ENCODE results near the gene LYPLAL1. TPM values are rescaled to one million over a fixed set of nuclear protein-coding genes. Genes with fewer than 3 reads are reported as not detected.
"Not testable (repeated sequence)": the region's sequence is repeated elsewhere in the genome, so short reads cannot be mapped to it uniquely, and the experiment has no call there.

The LYPLAL1 gene
- total RNA-seq, 2 experiments from 2014 or later, result 18.0 to 19.9 TPM

DNA sequence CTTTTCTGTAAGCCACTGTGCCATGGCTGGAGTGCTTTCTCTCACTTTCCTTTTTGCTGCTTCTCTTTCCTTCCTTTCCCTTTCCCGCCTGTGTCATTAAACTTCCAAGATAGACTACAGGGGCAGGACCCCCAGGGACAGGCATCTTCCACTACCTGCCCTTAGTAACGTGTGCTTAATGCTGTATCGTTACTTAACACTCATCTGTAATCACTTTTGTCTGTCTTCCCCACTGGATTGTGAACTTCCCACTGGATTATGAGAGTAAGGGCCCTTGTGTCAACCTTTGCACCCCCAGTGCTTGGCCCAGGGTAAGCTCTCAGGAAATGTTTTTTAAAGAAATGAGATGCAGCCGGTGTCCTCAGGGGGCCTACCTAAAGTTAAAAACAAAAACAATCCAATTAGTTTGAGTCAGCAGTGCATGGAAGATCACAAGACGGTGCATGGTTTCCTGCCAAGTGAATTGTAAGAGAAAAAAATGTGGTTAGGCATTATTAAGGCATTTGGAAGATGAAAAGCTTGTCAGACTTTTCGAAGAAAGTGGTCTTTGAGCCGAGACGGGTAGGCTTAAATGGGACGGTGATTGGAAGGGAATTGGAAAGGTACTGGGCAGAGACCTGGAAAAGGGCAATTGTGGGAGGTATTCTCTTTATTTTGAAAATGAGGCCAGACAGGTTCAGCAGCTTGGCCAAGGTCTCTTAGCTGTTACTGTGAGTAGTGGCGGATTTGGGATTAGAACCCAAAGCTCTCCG is 958 bp downstream of the LYPLAL1 start:
- Mint-ChIP-seq H3K36me3 (peaks cover 6% of the 10 kb centered on the region), H3K27me3 (no peaks in the 10 kb centered on the region), H3K27ac (peak overlapping the region; percentile 95), H3K4me3 (peak overlapping the region; percentile 99), H3K9me3 (peaks cover 2% of the 10 kb centered on the region), H3K4me1 (peaks cover 24% of the 10 kb centered on the region)
- DNase-seq (no peak), ATAC-seq (ENCODE audit: low read depth) (peak; percentile 24)
- POLR2A ChIA-PET, result no interaction called here

DNA sequence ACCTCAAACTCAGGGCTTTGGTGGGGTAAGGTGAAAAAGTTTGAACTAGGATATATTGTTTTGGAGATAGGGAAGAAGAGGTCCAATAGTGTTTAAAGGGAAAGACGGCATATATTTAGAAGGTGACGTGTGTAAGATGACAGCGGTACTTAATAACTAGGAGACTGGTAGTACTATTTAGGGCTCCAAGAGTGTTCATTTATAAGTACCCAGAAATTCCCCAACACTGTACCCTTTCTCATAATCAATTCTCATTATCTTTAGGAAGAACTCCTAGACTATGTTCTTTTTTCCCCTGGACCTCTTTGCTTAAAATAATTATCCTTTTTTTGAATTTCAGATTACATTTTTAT is 1.5 kb downstream of the LYPLAL1 start:
- no peak for DNase-seq
- Mint-ChIP-seq H3K27ac (peak overlapping the region; percentile 22), H3K36me3 (peaks cover 6% of the 10 kb centered on the region), H3K9me3 (peaks cover 2% of the 10 kb centered on the region), H3K4me3 (peak overlapping the region; percentile 99), H3K4me1 (peaks cover 24% of the 10 kb centered on the region), H3K27me3 (no peaks in the 10 kb centered on the region)
- no peak for ATAC-seq (ENCODE audit: low read depth)
- POLR2A ChIA-PET, result no interaction called here

DNA sequence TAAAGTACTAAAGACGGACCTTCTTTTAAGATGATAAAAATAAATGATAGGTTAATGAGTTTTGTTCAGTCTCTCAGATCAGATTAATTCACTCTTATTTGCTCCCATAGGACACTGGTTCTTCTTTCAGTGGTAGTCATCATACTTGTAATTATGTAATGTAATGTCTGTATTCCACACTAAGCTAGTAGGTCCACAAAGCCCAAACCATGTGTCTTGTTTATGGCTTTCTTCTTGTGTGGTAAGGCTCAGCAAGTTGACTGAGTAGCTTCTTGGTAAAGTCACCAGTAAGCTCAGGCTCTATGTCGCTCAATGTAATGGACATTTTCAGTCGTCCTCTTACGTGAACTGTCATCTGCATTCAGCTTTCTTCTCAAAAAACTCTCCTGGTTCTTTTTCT is 2.5 kb downstream of the LYPLAL1 start:
- Mint-ChIP-seq H3K4me1 (peaks cover 24% of the 10 kb centered on the region), H3K27ac (no peak overlapping the region)

DNA sequence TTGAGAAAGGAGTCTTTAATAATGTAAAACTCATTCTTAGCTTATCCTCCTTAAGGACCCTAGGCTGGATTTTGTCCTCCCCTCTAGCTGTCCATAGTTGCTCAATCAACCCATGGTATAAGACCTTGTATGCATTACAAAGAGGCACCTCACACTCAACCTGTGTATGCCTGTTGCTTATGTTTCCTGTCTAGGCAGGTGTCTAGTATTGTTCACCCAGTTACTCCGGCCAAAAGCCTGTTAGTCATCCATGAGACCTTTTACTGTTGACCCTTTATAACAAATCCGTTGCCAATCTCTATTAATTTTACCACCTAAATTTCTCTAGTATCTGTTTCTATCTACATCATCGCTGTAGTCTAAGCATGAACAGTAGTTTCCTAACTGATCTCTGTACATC is 3.7 kb downstream of the LYPLAL1 start:
- peaks cover 24% of the 10 kb centered on the region for H3K4me1 Mint-ChIP-seq
- peaks cover 11% of the 10 kb centered on the region for H3K36me3 Mint-ChIP-seq
- peaks cover 2% of the 10 kb centered on the region for H3K9me3 Mint-ChIP-seq
- H3K27ac Mint-ChIP-seq, result no peak overlapping the region
- POLR2A ChIA-PET, result no interaction called here
- H3K27me3 Mint-ChIP-seq, result no peaks in the 10 kb centered on the region
- no peak overlapping the region for H3K4me3 Mint-ChIP-seq
- ATAC-seq (ENCODE audit: low read depth), result no peak
- no peak for DNase-seq

More for the DNA sequence above, 2.5 kb downstream of the LYPLAL1 start:
- DNase-seq (no peak), ATAC-seq (ENCODE audit: low read depth) (no peak)
- Mint-ChIP-seq H3K4me3 (no peak overlapping the region), H3K9me3 (peaks cover 2% of the 10 kb centered on the region), H3K36me3 (peaks cover 6% of the 10 kb centered on the region), H3K27me3 (no peaks in the 10 kb centered on the region)
- POLR2A ChIA-PET, result no interaction called here

DNA sequence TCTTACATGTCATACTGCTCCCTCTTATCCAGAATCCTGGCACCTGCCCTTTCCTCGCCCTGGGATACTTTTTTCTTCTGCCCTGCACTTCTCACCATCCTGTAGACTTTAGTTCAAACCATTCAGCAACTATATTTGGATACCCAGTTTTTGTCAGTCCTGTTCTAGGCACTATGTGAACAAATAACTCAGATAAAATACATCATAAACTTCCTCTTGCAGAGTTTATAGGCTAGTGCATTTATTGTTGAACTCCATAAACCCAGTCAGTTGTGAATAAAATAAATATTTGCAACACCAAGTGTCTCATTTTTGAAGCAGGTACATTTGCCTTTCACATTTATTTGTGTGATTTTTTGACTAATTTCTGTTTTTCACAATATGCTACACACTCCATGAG is 4.3 kb downstream of the LYPLAL1 start:
- ATAC-seq (ENCODE audit: low read depth) (no peak), DNase-seq (no peak)
- Mint-ChIP-seq H3K36me3 (peaks cover 14% of the 10 kb centered on the region), H3K27ac (no peak overlapping the region), H3K27me3 (no peaks in the 10 kb centered on the region), H3K9me3 (no peaks in the 10 kb centered on the region), H3K4me3 (no peak overlapping the region), H3K4me1 (peaks cover 23% of the 10 kb centered on the region)
- POLR2A ChIA-PET, result no interaction called here

DNA sequence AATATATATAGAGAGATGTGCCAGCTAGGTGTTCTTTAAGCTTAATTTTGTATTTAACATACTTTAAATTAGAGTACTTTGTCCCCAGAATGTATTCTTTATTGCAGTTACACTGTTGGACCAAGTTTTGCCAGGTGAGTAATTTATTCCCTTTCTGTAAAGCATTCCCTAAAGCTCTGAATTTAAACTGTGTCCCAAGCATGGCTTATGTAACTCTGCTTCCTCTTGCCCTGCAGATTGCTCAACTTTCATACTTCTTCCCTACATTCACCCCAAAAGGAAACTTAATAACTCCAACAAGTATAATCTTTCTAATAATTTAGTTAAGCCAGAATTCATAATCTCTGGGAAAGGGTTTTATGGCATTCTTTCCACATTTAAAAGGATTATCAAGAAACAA is 5.6 kb downstream of the LYPLAL1 start:
- H3K4me3 Mint-ChIP-seq, result no peak overlapping the region
- POLR2A ChIA-PET, result no interaction called here
- ATAC-seq (ENCODE audit: low read depth), result no peak
- no peaks in the 10 kb centered on the region for H3K9me3 Mint-ChIP-seq
- H3K36me3 Mint-ChIP-seq, result peaks cover 21% of the 10 kb centered on the region
- H3K4me1 Mint-ChIP-seq, result peaks cover 23% of the 10 kb centered on the region
- no peak for DNase-seq
- H3K27ac Mint-ChIP-seq, result no peak overlapping the region
- no peaks in the 10 kb centered on the region for H3K27me3 Mint-ChIP-seq

DNA sequence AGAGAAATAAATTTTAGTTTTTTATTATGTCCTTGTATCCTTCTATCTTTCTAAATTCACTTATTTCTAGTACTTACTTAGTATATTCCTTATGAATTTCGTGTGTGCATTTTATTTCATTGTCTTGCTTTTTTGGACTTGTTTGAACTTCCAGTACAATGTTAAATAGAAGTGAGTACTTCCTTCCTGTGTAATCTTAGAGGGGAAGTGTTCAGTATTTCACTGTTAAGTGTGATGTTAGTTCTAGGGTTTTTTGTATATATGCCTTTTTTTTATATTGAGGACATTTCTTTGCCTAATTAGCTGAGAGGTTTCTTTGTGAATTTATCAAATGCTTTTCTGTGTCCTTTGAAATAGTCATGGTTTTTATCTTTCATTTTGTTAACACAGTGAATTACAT is 10.7 kb downstream of the LYPLAL1 start:
- Mint-ChIP-seq H3K4me1 (peaks cover 11% of the 10 kb centered on the region), H3K4me3 (no peak overlapping the region), H3K36me3 (peaks cover 30% of the 10 kb centered on the region), H3K9me3 (no peaks in the 10 kb centered on the region), H3K27me3 (no peaks in the 10 kb centered on the region), H3K27ac (no peak overlapping the region)
- DNase-seq (no peak), ATAC-seq (ENCODE audit: low read depth) (no peak)
- POLR2A ChIA-PET, result no interaction called here

DNA sequence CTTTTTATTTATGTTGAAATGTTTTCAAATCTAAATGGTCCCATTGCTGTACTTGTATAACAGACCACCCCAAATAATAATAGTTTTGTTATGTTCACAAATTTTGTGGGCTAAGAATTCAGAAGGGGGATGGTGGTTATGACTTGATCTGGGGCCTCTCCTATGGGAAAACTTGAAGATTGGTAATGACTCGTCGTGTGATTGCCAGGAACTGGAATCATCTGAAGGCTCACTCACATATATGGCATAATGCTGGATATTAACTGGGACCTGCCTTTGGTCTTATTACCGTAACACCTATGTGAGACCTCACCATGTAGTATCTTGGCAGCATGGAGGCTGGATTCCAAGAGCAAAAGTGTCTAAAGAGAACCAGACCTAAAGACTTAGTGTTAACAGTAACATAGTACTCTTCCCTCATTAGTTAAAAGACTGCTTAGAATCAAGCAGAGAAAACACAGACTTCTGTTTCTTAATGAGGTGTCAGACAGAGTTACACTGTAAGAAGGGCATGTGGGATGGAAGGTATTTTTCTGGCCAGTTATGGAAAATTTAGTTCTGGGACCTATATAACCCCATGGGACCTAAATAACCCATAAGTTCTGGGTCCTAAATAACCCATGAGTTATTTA is 11.9 kb downstream of the LYPLAL1 start:
- H3K4me1 Mint-ChIP-seq, result peaks cover 11% of the 10 kb centered on the region
- H3K9me3 Mint-ChIP-seq, result no peaks in the 10 kb centered on the region
- POLR2A ChIA-PET, result no interaction called here
- H3K4me3 Mint-ChIP-seq, result no peak overlapping the region
- DNase-seq (no peak), ATAC-seq (ENCODE audit: low read depth) (no peak)
- no peak overlapping the region for H3K27ac Mint-ChIP-seq
- no peaks in the 10 kb centered on the region for H3K27me3 Mint-ChIP-seq
- peaks cover 31% of the 10 kb centered on the region for H3K36me3 Mint-ChIP-seq

DNA sequence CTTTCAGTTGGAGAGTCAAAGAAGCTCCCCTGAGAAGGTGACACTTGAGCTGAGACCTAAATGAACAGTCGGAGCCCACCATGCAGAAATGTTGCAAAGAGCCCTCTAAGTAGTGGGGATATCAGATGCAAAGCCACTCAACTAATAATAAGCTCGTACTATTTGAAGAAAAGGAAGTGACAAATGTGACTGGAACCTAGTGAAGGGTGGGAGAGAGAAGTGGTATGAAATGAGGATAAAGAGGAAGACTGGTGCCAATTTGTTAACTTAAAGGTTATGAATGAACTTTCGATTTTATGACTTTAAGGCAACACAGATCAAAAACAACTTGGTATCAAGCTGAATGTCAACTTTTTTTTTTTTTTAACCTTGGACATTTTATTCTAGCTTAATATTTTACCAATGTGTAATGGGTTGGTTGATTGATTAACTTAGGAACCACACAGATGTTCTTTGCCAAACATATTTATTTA is 14.7 kb downstream of the LYPLAL1 start:
- ATAC-seq (ENCODE audit: low read depth) (no peak), DNase-seq (no peak)
- H3K9me3 Mint-ChIP-seq, result no peaks in the 10 kb centered on the region
- no peak overlapping the region for H3K4me3 Mint-ChIP-seq
- POLR2A ChIA-PET, result interaction anchor here (1.8 kb wide), 1 partner anchor 15 kb away, joined by 5 read pairs; the partner anchor contains the start of gene LYPLAL1
- peak overlapping the region; percentile 2 for H3K27ac Mint-ChIP-seq
- H3K36me3 Mint-ChIP-seq, result peaks cover 21% of the 10 kb centered on the region
- no peaks in the 10 kb centered on the region for H3K27me3 Mint-ChIP-seq
- H3K4me1 Mint-ChIP-seq, result peaks cover 8% of the 10 kb centered on the region

DNA sequence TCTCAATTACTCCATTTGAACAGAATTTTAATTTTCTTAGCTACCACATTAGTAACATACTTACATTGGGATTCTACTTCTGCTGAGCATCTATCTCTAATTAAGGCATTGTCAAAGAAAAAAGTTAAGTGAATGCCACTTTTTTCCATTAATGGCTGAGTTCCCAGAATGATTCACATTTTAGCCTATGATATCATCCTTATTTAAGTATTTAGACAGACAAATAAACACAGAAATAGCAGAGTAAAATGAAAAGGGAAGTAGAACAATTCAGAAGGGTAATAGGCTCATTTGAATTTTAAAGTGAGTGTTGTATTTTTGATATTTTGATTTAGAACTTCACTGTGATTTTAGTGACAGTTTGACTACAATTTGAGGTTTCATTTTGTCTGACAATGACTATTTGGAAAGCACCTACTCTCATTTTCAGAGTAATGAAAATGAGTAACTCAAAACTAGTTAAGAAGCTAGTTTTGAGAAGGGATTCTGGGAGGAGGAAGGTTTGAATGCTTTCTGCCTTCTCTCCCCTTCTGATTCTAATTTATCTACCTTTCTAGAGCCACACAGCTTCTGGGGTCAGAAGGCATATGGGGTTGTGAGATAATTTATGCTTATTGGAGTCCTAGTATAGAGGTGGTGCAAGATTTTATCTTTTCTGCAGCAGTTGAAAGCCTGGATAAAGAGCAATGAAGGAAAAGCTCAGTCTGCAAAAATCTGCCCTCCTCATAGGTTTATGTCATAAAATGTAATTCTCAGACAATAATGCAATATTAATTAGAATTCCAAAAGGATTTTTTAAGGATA is 15.5 kb downstream of the LYPLAL1 start:
- H3K27me3 Mint-ChIP-seq, result no peaks in the 10 kb centered on the region
- H3K9me3 Mint-ChIP-seq, result no peaks in the 10 kb centered on the region
- POLR2A ChIA-PET, result no interaction called here
- ATAC-seq (ENCODE audit: low read depth), result no peak
- DNase-seq, result no peak
- peaks cover 8% of the 10 kb centered on the region for H3K4me1 Mint-ChIP-seq
- peaks cover 16% of the 10 kb centered on the region for H3K36me3 Mint-ChIP-seq
- H3K4me3 Mint-ChIP-seq, result no peak overlapping the region
- H3K27ac Mint-ChIP-seq, result no peak overlapping the region

DNA sequence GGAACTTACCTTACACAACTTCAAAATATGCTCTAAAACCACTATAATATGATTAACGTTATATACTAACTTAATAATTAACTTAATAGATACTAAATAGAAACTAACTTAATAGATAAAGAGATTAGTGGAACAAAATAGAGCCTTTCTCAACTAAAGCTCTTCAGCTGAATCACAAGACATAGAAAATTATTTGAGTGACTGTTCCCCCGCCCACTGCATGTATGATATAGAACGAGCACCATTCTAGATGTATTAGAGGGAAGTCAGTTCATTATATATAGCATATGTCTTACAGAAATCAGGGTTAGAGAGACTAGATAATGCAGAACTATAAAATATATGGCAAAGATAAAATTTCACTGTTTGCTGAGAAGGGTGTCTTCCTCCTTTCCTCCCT is 16.3 kb downstream of the LYPLAL1 start:
- Mint-ChIP-seq H3K36me3 (peaks cover 15% of the 10 kb centered on the region), H3K4me1 (peaks cover 8% of the 10 kb centered on the region), H3K27me3 (no peaks in the 10 kb centered on the region), H3K4me3 (no peak overlapping the region), H3K9me3 (no peaks in the 10 kb centered on the region), H3K27ac (no peak overlapping the region)
- ATAC-seq (ENCODE audit: low read depth), result no peak
- no peak for DNase-seq
- POLR2A ChIA-PET, result no interaction called here

DNA sequence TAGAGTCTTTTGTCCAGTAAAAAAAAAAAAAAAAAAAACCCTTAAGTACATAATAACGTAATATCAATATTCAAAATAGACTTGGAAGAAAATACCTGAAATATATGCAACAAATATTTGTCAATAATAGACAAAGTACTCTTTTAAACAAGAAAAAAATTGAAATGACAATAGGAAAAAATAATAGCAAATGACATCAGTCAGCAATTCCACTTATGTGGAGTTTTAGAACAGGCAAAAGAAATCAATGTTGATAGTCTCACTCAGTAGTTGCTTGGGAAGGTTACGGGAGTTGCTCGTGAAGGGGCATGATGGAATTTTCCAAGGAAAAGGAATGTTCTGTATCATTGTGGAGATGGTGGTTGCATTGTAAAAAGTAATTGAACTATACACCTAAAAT is 16.9 kb downstream of the LYPLAL1 start:
- H3K9me3 Mint-ChIP-seq, result no peaks in the 10 kb centered on the region
- H3K4me1 Mint-ChIP-seq, result peaks cover 8% of the 10 kb centered on the region
- POLR2A ChIA-PET, result no interaction called here
- ATAC-seq (ENCODE audit: low read depth), result no peak
- no peaks in the 10 kb centered on the region for H3K27me3 Mint-ChIP-seq
- no peak for DNase-seq
- H3K36me3 Mint-ChIP-seq, result peaks cover 14% of the 10 kb centered on the region
- no peak overlapping the region for H3K27ac Mint-ChIP-seq
- H3K4me3 Mint-ChIP-seq, result no peak overlapping the region

DNA sequence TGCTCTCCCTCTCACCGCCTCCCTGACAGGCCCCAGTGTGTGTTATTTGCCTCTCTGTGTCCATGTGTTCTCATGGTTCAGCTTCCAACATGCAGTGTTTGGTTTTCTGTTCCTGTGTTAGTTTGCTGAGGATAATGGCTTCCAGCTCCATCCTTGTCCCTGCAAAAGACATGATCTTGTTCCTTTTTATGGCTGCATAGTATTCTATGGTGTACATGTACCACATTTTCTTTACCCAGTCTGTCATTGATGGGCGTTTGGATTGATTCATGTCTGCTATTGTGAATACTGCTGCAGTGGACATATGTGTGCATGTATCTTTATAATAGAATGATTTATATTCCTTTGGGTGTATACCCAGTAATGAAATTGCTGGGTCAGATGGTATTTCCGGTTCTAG is 22.2 kb downstream of the LYPLAL1 start:
- H3K27ac Mint-ChIP-seq; H3K9me3 Mint-ChIP-seq; H3K27me3 Mint-ChIP-seq; POLR2A ChIA-PET; DNase-seq; H3K4me1 Mint-ChIP-seq; H3K4me3 Mint-ChIP-seq; ATAC-seq (ENCODE audit: low read depth): not testable (repeated sequence)
- H3K36me3 Mint-ChIP-seq, result peaks cover 17% of the 10 kb centered on the region

DNA sequence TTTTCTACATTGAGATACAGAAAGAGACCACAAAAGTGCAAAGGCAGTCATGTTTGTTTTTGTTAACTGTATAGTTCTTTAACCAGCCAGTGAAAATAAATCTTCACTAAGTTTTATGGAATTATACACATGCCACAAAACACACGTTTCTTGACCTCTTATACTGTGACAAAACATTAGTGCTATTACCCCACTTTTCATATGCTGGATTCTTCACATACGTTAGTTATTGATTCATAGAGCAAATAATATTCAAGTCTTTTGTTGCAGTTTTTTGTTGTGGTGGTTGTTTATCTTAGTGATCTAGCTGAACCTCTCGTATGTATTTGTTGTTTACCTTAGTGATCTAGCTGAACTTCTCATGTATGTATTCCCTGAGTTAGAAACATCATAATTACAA is 28.0 kb downstream of the LYPLAL1 start:
- H3K9me3 Mint-ChIP-seq, result no peaks in the 10 kb centered on the region
- no peak overlapping the region for H3K4me3 Mint-ChIP-seq
- DNase-seq, result no peak
- no peak overlapping the region for H3K27ac Mint-ChIP-seq
- no peak for ATAC-seq (ENCODE audit: low read depth)
- peaks cover 6% of the 10 kb centered on the region for H3K36me3 Mint-ChIP-seq
- H3K4me1 Mint-ChIP-seq, result no peaks in the 10 kb centered on the region
- H3K27me3 Mint-ChIP-seq, result no peaks in the 10 kb centered on the region
- POLR2A ChIA-PET, result no interaction called here
